Colonic mucosa (tissue), 4 donors: ENCODE data around the gene BMI1. TPM values are rescaled to one million over a fixed set of nuclear protein-coding genes. Genes with fewer than 3 reads are reported as not detected.

Experiments used
- DNase-seq: peaks from one replicate; pipeline ENCODE4 v3.0.0-alpha.2; 2020
- H3K27ac ChIP-seq: fragments of 200-600 bp; one replicate; pipeline ENCODE4 v1.8.0; 2021
- H3K27me3 ChIP-seq: fragments of 200-600 bp; one replicate; pipeline ENCODE4 v1.8.0; 2021
- H3K36me3 ChIP-seq: fragments of 200-600 bp; one replicate; pipeline ENCODE4 v1.8.0; 2021
- H3K4me1 ChIP-seq: fragments of 200-600 bp; one replicate; pipeline ENCODE4 v1.8.0; 2021; ENCODE audit warnings: mild to moderate bottlenecking
- H3K4me3 ChIP-seq: fragments of 200-600 bp; one replicate; pipeline ENCODE4 v1.8.0; 2021
- H3K9ac ChIP-seq, 2 donors: one replicate each; pipeline ENCODE4 v1.7.0; 2013; ENCODE audit warnings: control low read depth in 2 of 2, low read depth in 2 of 2, low read length in 2 of 2
- H3K9me3 ChIP-seq: fragments of 200-600 bp; one replicate; pipeline ENCODE4 v1.8.0; 2021
- CTCF ChIP-seq: fragments of 200-600 bp; IDR thresholded peaks from one replicate; pipeline ENCODE4 v1.8.0; 2022; ENCODE audit warnings: antibody characterized with exemption, mild to moderate bottlenecking
- intact Hi-C: fragments of 100-400 bp; cut with DNase I; formaldehyde crosslinking; loops from one replicate; pipeline ENCODE4 v1.14.1; 2022
- total RNA-seq, 2 donors: library from RNA; stranded (reverse); fragmentation: NEBNext Ultra II Directional in 1 of 2; extraction: Animal tissue kit (Norgen Biotek cat#: 25700) in 1 of 2; gene quantifications; one replicate each; pipeline ENCODE4 v1.2.1, GENCODE V29; 2021
- donor health status: healthy.
- donor health status: DM: no; HTN: no; CAD: no.
- donor health status: DM: no; HTN: no; CAD: no.

The BMI1 gene
- total RNA-seq: 10 to 100 TPM; 23.5 to 28.6 TPM

- no peaks in the 10 kb centered on the region for H3K4me1 ChIP-seq
- H3K4me3 ChIP-seq: peak within 1 kb of the TSS; percentile 66
- H3K27me3 ChIP-seq: peaks cover 10% of the 10 kb centered on the region
- DNase-seq: peak; percentile 81
- intact Hi-C loops: loop anchor here (10.0 kb wide), 1 partner anchor 796 kb away; the partner anchor contains the start of gene SKIDA1
- H3K9me3 ChIP-seq: no peaks in the 10 kb centered on the region
- peak within 1 kb of the TSS; percentile 79 to 91 for H3K9ac ChIP-seq
- H3K27ac ChIP-seq: peak within 1 kb of the TSS; percentile 84
- H3K36me3 ChIP-seq: no peaks in the 10 kb centered on the region
- no peak for TF ChIP-seq CTCF
Measured at GRCh38 chr10:22320591-22321155, at the start of gene BMI1. TSS of gene BMI1 (plus strand) at chr10:22321099. CDS start at chr10:22326450, 5,351 bp downstream.

- TF ChIP-seq CTCF: no peak
- Histone ChIP-seq H3K36me3 (no peaks in the 10 kb centered on the region), H3K4me1 (no peaks in the 10 kb centered on the region), H3K9ac (no peak overlapping the region), H3K27ac (no peak overlapping the region), H3K9me3 (no peaks in the 10 kb centered on the region), H3K27me3 (no peaks in the 10 kb centered on the region), H3K4me3 (no peak overlapping the region)
- no peak for DNase-seq
- intact Hi-C loops: no loop called here
Measured at GRCh38 chr10:22271786-22272185, 49.1 kb upstream of the BMI1 start.

- H3K4me3 ChIP-seq: no peak overlapping the region
- TF ChIP-seq CTCF: no peak
- H3K9me3 ChIP-seq: no peaks in the 10 kb centered on the region
- no peaks in the 10 kb centered on the region for H3K27me3 ChIP-seq
- intact Hi-C loops: no loop called here
- no peaks in the 10 kb centered on the region for H3K36me3 ChIP-seq
- no peaks in the 10 kb centered on the region for H3K4me1 ChIP-seq
- no peak for DNase-seq
- H3K27ac ChIP-seq: no peak overlapping the region
- H3K9ac ChIP-seq: no peak overlapping the region
Measured at GRCh38 chr10:22278441-22278782, 42.5 kb upstream of the BMI1 start.

- no peaks in the 10 kb centered on the region for H3K4me1 ChIP-seq
- TF ChIP-seq CTCF: no peak
- H3K9ac ChIP-seq: no peak overlapping the region
- no peaks in the 10 kb centered on the region for H3K36me3 ChIP-seq
- no peak overlapping the region for H3K4me3 ChIP-seq
- H3K9me3 ChIP-seq: no peaks in the 10 kb centered on the region
- intact Hi-C loops: no loop called here
- no peaks in the 10 kb centered on the region for H3K27me3 ChIP-seq
- DNase-seq: no peak
- no peak overlapping the region for H3K27ac ChIP-seq
Measured at GRCh38 chr10:22280078-22280477, 40.8 kb upstream of the BMI1 start.

- Histone ChIP-seq H3K9ac (no peak overlapping the region), H3K36me3 (no peaks in the 10 kb centered on the region), H3K27ac (no peak overlapping the region), H3K27me3 (no peaks in the 10 kb centered on the region), H3K4me1 (no peaks in the 10 kb centered on the region), H3K9me3 (no peaks in the 10 kb centered on the region), H3K4me3 (no peak overlapping the region)
- no peak for DNase-seq
- intact Hi-C loops: no loop called here
- no peak for TF ChIP-seq CTCF
Measured at GRCh38 chr10:22285130-22285529, 35.8 kb upstream of the BMI1 start.
